Immature natural killer cell (primary cell): ENCODE measurements around the gene SYMPK. TPM values are rescaled to one million over a fixed set of nuclear protein-coding genes. Genes with fewer than 3 reads are reported as not detected.
A peak's percentile ranks its signal among the peaks of the same experiment; 100 is the strongest.

ENCODE experiments used
- DNase-seq, 3 donors: peaks; one replicate each; pipeline ENCODE4 v3.0.0; 2022; ENCODE audit warnings: mixed read lengths in 1 of 3
- H3K27ac Mint-ChIP-seq, 6 donors: one replicate each; pipeline ENCODE4 v1.8.0; 2020; ENCODE audit warnings: mixed read lengths in 6 of 6, mild to moderate bottlenecking in 5 of 6, inconsistent platforms in 4 of 6, moderate library complexity in 3 of 6
- H3K27me3 Mint-ChIP-seq, 3 donors: one replicate each; pipeline ENCODE4 v1.8.0; 2020 to 2021; ENCODE audit warnings: low read depth in 3 of 3, mild to moderate bottlenecking in 3 of 3, mixed read lengths in 3 of 3, moderate library complexity in 3 of 3, inconsistent platforms in 1 of 3
- H3K36me3 Mint-ChIP-seq, 3 donors: one replicate each; pipeline ENCODE4 v1.8.0; 2020; ENCODE audit warnings: mixed read lengths in 3 of 3, inconsistent platforms in 2 of 3, mild to moderate bottlenecking in 2 of 3
- H3K4me1 Mint-ChIP-seq, 2 donors: one replicate each; pipeline ENCODE4 v1.8.0; 2020; ENCODE audit warnings: inconsistent platforms in 2 of 2, mild to moderate bottlenecking in 2 of 2, mixed read lengths in 2 of 2, moderate library complexity in 1 of 2
- H3K4me3 Mint-ChIP-seq, 5 donors: one replicate each; pipeline ENCODE4 v1.8.0; 2020; ENCODE audit warnings: mild to moderate bottlenecking in 5 of 5, mixed read lengths in 5 of 5, inconsistent platforms in 3 of 5, moderate library complexity in 3 of 5
- H3K9me3 Mint-ChIP-seq, 6 donors: one replicate each; pipeline ENCODE4 v1.8.0; 2020; ENCODE audit warnings: mild to moderate bottlenecking in 6 of 6, mixed read lengths in 6 of 6, inconsistent platforms in 4 of 6, moderate library complexity in 3 of 6
- polyA plus RNA-seq, 3 donors: library from polyadenylated mRNA; unstranded; fragments of 300-500 nt; fragmentation: Illumina TruSeq; gene quantifications; one replicate each; pipeline ENCODE4 v1.2.3, GENCODE V29; 2021

The SYMPK gene
- 10 to 100 TPM in 1 of 3 donors, 1 to 10 TPM in 2; 2.1 to 14.6 (median 5.6) TPM for polyA plus RNA-seq

DNA sequence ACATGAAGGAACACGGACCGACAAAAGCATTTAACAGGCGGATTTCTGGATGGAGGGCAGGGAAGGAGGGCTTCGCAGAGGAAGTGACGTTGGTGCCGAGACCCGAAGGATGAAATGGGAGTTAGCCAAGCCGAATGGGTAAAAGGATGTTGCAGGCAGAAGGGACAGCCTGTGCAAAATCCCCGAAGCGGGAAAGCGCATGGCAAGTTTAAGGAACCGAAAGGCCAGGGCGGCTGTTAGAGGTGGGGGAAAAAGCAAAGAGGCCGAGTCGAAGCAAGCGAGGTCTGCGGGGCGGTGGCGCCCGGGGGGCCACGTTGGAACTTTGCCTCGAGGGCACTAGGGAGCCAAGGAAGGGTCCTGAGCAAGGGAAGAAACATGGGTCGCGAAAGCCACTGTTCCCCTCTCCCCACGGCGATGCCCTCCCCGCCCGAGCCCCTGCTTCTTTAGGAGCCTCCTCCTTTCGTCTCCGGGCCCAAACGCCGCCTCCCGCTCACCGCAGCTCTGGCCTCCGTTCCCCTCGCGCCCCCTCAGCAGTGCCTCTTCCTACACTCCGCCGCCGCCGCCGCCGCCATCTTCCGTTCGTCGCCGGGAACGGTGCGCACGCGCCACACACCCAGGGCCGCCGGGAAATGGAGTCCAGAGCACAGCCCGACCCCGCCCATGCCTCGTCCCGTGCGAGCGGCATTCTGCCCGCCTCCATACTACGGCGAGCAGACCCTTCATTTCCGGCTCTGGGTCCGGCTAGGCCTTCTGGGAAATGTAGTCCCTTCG is at the start of gene SYMPK:
SYMPK (minus strand) TSS at position 584 of the 771 bp plus-strand sequence. CDS start 8,652 bp downstream, outside the sequence.
- peaks cover 8 to 15% (median 9%) of the 10 kb centered on the region in 3 donors for H3K27me3 Mint-ChIP-seq
- peak within 1 kb of the TSS; percentile 88 to 99 (median 95) for H3K27ac Mint-ChIP-seq
- H3K9me3 Mint-ChIP-seq = no peaks in the 10 kb centered on the region
- H3K4me1 Mint-ChIP-seq = peaks cover 33 to 45% of the 10 kb centered on the region in 2 donors
- H3K4me3 Mint-ChIP-seq = peak within 1 kb of the TSS; percentile 92 to 97 (median 96)
- H3K36me3 Mint-ChIP-seq = peaks cover 0 to 9% (median 4%) of the 10 kb centered on the region in 3 donors
- DNase-seq = peak; percentile 98

DNA sequence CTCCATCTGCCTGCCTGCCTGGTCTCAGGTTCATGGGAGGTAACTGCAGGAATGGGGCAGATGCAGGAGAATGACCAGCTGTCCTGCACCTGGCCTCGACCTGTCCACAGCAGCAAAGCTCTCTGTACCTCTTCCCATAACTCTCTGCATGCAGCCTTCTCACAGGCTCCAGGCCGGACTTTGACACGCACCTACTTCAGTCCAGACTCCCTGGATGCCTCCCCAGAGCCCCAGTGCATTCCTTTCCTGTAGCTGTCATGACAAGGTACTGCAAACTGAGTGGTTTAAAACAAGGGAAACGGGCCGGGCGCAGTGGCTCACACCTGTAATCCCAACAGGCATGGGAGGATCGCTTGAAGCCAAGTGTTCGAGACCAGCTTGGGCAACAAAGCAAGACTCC is 48.3 kb upstream of the SYMPK start:
- no peak for DNase-seq
- peaks cover 2 to 14% (median 10%) of the 10 kb centered on the region in 3 donors for H3K27me3 Mint-ChIP-seq
- no peak overlapping the region for H3K27ac Mint-ChIP-seq
- no peaks in the 10 kb centered on the region for H3K9me3 Mint-ChIP-seq
- no peak overlapping the region for H3K4me3 Mint-ChIP-seq
- no peaks in the 10 kb centered on the region for H3K36me3 Mint-ChIP-seq
- no peaks in the 10 kb centered on the region for H3K4me1 Mint-ChIP-seq

DNA sequence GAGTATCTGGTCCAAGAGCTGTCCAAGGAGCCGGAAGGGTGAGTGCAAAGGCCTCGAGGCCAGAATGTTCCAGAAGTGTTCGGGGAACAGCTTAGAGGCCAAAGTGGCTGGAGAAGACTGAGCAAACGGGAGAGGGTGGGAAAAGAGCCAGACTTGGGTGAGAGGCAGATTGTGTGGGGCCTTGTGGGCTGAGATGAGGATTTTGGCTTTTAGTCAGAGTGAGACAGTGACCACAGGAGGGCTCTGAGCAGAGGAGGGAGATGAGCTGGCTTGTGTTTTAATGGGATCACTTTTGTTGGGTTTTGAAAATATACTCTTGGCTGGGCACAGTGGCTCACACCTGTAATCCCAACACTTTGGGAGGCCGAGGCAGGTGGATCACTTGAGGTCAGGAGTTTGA is 46.0 kb upstream of the SYMPK start:
- H3K9me3 Mint-ChIP-seq = no peaks in the 10 kb centered on the region
- DNase-seq = no peak
- peaks cover 0 to 2% of the 10 kb centered on the region in 2 donors for H3K4me1 Mint-ChIP-seq
- H3K36me3 Mint-ChIP-seq = no peaks in the 10 kb centered on the region
- H3K27ac Mint-ChIP-seq = no peak overlapping the region
- no peak overlapping the region for H3K4me3 Mint-ChIP-seq
- H3K27me3 Mint-ChIP-seq = peaks cover 4 to 16% (median 11%) of the 10 kb centered on the region in 3 donors

DNA sequence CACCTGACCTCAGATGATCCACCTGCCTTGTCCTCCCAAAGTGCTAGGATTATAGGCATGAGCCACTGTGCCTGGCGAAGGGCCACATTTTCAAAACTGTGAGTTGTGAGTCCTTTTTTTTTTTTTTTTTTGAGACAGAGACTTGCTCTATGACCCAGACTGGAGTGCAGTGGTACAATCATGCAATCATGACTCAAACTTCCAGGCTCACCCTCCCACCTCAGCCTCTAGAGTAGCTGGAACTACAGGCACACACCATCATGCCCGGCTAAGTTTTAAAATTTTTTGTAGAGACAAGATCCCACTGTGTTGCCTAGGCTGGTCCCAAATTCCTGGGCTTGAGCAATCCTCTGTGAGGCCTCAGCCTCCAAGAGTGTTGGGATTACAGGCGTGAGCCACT is 43.3 kb upstream of the SYMPK start:
- H3K9me3 Mint-ChIP-seq = no peaks in the 10 kb centered on the region
- no peaks in the 10 kb centered on the region for H3K36me3 Mint-ChIP-seq
- peak overlapping the region in 1 of 6 donors; percentile 61 for H3K27ac Mint-ChIP-seq
- H3K4me1 Mint-ChIP-seq = peaks cover 6 to 13% of the 10 kb centered on the region in 2 donors
- H3K4me3 Mint-ChIP-seq = no peak overlapping the region
- peaks cover 13 to 15% (median 14%) of the 10 kb centered on the region in 3 donors for H3K27me3 Mint-ChIP-seq
- DNase-seq = no peak

DNA sequence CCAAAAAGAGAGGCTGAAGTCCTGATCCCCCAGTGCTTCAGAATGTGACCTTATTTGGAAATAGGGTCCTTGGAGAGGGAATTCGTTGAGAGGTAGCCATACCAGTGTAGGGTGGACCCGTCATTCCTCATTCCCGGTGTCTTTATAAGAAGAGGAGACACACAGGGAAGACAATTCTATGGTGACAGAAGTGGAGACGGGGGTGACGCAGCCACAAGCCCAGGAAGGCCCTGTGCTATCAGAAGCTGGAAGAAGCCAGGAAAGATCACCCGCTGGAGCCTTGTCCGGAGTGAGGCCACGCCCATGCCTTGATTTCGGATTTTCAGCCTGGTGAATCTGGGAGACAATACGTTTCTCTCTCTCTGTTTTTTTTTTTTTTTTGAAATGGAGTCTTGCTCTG is 42.1 kb upstream of the SYMPK start:
- H3K4me1 Mint-ChIP-seq = peaks cover 17 to 19% of the 10 kb centered on the region in 2 donors
- no peak for DNase-seq
- peaks cover 12 to 17% (median 14%) of the 10 kb centered on the region in 3 donors for H3K27me3 Mint-ChIP-seq
- peak overlapping the region in 1 of 5 donors; percentile 32 for H3K4me3 Mint-ChIP-seq
- no peak overlapping the region for H3K27ac Mint-ChIP-seq
- peaks cover 0 to 7% (median 3%) of the 10 kb centered on the region in 3 donors for H3K36me3 Mint-ChIP-seq
- no peaks in the 10 kb centered on the region for H3K9me3 Mint-ChIP-seq

DNA sequence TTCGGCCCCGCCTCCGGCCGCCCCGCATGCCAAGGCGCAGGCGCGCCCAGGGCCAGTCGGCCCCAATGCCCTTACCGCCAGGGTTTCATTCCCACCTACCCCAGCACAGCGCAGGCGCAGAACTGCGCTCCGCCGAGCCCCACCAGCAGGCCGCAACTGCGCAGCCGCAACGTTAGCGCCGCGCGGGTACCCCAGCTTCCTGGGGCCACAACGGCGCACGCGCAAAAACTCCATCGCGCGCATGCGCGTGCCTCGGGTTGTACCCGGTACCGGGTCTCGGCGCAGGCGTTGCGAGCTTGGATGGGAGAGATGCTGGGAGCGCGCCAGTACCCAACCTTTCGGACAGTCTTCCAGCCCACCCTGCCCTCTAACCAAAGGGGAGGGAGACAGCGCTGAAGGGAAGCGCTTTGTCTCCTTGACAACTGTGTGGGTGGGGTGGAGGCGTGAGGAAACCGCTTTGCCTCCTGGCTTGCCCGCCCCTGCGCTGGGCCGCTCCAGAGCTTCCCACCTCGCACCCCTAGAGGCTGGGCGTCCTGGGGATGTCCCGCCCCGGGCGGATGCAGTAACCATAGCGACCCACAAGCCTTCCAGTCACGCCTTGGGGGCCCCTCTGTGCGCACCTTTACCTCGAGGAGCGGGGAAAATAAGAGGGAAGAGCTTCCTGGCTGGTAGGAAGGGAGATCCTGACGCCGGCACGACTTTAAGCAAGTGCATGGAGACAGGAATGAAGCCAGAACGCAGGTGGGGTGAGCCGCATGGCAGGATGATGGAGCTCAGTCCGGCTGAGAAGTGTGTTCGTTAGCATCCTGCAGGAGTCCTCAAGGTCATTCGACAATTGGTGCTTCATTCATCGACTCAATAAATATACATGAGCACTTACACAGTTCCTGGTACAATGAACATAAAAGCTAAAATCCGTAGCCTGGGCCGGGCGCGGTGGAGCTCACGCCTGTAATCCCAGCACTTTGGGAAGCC is 40.0 kb upstream of the SYMPK start:
- Mint-ChIP-seq H3K4me3 (peak overlapping the region; percentile 93 to 98 (median 96)), H3K36me3 (peaks cover 0 to 14% (median 9%) of the 10 kb centered on the region in 3 donors), H3K9me3 (no peaks in the 10 kb centered on the region), H3K4me1 (peaks cover 19 to 21% of the 10 kb centered on the region in 2 donors), H3K27me3 (peaks cover 11 to 17% (median 12%) of the 10 kb centered on the region in 3 donors), H3K27ac (peak overlapping the region; percentile 80 to 89 (median 86))
- DNase-seq = peak; percentile 100

DNA sequence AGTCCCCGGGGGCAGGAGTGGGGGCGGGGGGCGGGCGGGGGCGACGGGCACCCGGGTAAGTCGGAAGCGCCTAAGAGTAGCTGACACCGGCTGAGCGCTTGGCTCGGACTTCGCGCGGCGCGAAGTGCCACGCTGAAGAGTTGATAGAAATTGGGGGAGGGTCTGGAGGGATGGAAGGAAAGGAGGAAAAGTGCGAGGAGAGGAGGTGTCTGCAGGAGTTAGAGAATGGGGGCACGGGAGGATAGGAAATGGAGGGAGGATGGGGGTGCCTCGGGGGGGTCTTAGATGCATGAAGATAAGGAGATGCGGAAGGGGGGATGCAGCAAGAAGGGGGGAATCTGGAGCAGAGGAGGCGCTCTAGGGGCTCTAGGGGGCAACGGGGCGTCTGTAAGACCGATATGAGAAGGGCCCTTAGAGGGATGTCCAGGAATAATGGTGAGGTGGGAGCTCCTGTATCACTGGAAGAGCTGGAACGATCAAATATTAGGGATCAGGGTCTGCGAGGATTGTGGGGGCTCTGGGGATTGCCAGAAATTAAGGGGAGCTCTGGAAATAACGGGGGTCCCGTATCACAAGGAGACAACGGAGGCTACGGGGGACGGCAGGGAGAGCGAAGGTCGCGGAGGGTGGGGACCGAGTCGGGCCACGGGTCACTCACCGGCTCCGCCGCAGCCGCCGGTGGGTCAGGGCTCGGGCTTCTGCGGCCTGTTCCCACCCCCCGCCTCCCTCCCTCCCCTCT is 39.1 kb upstream of the SYMPK start, which contains the start of gene MYPOP:
MYPOP (minus strand) TSS at position 702 of the 739 bp plus-strand sequence. CDS start 840 bp downstream, outside the sequence.
- H3K27me3 Mint-ChIP-seq = peaks cover 11 to 14% (median 12%) of the 10 kb centered on the region in 3 donors
- H3K4me1 Mint-ChIP-seq = peaks cover 19 to 21% of the 10 kb centered on the region in 2 donors
- peak within 1 kb of the TSS; percentile 93 to 98 (median 96) for H3K4me3 Mint-ChIP-seq
- H3K36me3 Mint-ChIP-seq = peaks cover 0 to 14% (median 9%) of the 10 kb centered on the region in 3 donors
- H3K9me3 Mint-ChIP-seq = no peaks in the 10 kb centered on the region
- DNase-seq = no peak
- peak within 1 kb of the TSS; percentile 80 to 94 (median 88) for H3K27ac Mint-ChIP-seq

DNA sequence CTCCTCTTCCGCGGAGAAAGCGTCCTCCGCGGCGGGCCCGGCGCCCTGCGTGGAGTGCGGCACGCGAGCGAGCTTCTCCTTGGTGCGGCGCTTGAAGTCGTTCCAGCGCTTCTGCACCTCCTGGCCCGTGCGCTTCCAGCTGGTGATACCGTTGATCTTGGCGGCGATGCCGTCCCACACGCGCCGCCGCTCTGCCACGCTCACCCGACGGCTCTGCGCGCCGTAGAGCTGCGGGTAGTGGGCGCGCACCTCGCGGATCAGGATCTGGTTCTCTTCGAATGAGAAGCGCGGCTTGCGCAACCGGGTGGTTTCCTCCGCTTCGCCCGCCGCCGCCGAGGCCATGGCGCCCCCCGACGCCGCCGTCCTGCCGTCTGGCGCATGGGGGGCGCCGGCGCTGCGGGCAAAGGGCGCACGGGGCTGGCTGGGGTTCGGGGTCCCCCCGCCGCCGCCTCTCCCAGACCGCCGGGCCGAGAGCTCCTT is 38.5 kb upstream of the SYMPK start:
- DNase-seq = peak; percentile 37 to 43 (median 42)
- peaks cover 11 to 14% (median 12%) of the 10 kb centered on the region in 3 donors for H3K27me3 Mint-ChIP-seq
- no peaks in the 10 kb centered on the region for H3K9me3 Mint-ChIP-seq
- H3K4me1 Mint-ChIP-seq = peaks cover 19 to 21% of the 10 kb centered on the region in 2 donors
- H3K36me3 Mint-ChIP-seq = peaks cover 0 to 14% (median 9%) of the 10 kb centered on the region in 3 donors
- peak overlapping the region in 3 of 5 donors; percentile 35 to 55 (median 44) for H3K4me3 Mint-ChIP-seq
- H3K27ac Mint-ChIP-seq = peak overlapping the region in 2 of 6 donors; percentile 58 to 80

DNA sequence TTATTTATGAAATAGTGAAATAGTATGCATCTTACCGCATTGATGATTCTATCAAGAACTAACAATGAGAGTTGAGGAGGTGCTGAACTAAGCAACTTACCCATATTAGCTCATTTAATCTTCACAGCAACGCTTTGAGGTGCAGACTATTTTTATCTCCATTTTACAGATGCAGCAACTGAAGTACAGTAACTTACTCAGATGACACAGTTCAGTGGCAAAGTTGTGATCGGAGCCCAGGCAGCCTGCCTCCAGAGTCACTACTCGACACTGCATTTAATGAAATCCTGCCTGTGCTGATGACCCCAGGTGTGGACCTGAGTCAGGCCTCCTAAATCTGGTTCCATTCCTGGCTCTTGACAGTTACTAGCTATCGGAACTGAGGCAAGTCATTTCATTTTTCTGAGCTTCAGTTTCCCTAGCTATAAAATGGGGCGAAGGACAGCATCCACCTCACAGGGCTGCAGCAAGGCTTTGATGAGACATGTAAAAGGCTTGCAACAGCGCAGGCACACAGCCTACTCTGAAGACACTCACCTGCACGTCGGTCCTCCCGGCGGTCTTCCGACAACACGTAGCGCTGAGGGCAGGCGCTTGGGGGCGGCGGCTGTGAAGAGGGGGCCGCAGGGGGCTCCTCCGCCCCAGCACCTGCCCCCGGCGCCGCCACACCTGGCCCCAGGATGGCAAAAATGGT is 37.9 kb upstream of the SYMPK start:
- Mint-ChIP-seq H3K4me3 (peak overlapping the region; percentile 43 to 64 (median 55)), H3K27me3 (peaks cover 9 to 14% (median 12%) of the 10 kb centered on the region in 3 donors), H3K27ac (peak overlapping the region in 1 of 6 donors; percentile 46), H3K9me3 (no peaks in the 10 kb centered on the region), H3K36me3 (peaks cover 0 to 14% (median 9%) of the 10 kb centered on the region in 3 donors), H3K4me1 (peaks cover 19 to 21% of the 10 kb centered on the region in 2 donors)
- no peak for DNase-seq

DNA sequence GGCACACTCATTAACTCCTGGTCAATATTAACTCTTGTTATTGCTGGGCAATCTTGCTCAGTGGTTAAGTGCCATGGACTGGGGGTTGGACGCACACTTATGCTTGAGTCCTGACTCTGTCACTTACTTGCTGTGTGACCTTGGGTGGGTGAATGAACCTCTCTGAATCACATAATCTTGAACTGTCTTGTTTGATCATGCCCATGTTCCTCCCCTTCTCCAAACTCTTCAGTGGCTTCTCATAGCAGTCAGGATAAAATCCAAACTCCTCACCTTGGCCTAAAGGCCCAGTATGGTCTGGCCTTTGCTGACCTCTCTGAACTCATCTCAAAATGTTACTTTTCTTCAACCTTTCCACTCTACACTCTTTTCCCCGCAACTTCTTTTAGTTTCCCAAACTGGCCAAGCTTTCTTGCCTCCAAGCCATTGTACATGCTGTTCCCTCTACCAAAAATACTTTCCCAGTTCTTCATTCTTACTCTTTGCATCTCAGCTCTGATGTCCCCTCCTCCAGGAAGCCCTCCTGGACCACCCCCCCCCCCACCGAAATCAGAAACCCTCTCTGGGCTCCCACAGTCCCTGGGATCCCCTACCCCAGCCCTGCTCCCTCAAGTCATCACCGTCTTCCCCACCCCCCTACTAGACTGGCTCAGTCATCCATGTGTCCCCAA is 37.1 kb upstream of the SYMPK start:
- Mint-ChIP-seq H3K36me3 (peaks cover 6 to 14% (median 9%) of the 10 kb centered on the region in 3 donors), H3K4me3 (peak overlapping the region in 4 of 5 donors; percentile 44 to 56 (median 53)), H3K27ac (no peak overlapping the region), H3K9me3 (no peaks in the 10 kb centered on the region), H3K4me1 (peaks cover 19 to 21% of the 10 kb centered on the region in 2 donors), H3K27me3 (peaks cover 8 to 12% (median 11%) of the 10 kb centered on the region in 3 donors)
- DNase-seq = no peak

DNA sequence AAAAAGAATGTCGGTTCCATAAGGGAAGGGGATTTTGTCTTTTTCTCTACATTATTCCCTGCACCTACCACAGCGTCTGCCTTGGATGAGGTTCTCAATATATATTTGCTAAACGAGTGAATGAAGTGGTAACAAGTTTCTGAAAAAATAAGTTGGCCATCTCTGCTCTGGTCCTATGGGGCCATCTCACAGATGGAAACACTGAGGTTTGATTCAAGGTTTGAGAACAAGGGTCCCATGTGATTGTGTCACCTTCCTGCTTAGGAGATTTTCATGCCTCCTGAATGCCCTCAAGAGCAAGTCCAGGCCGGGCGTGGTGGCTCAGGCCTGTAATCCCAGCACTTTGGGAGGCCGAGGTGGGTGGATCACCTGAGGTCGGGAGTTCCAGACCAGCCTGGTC is 36.3 kb upstream of the SYMPK start:
- H3K4me1 Mint-ChIP-seq = peaks cover 19 to 21% of the 10 kb centered on the region in 2 donors
- DNase-seq = no peak
- no peaks in the 10 kb centered on the region for H3K9me3 Mint-ChIP-seq
- H3K27me3 Mint-ChIP-seq = peaks cover 8 to 11% (median 11%) of the 10 kb centered on the region in 3 donors
- peaks cover 8 to 14% (median 9%) of the 10 kb centered on the region in 3 donors for H3K36me3 Mint-ChIP-seq
- H3K4me3 Mint-ChIP-seq = no peak overlapping the region
- H3K27ac Mint-ChIP-seq = no peak overlapping the region
